CD4-positive, alpha-beta T cell treated with Interleukin-6 for 4 hours (primary cell): ENCODE measurements around the gene DDN.

Experiments
- DNase-seq: peaks from one replicate; pipeline ENCODE4 v3.0.0-alpha.2; 2020; ENCODE audit warnings: mixed read lengths

DDN gene

GRCh38 chr12:49012739-49013138, 13.6 kb upstream of the DDN start:
- no peak for DNase-seq

DNA sequence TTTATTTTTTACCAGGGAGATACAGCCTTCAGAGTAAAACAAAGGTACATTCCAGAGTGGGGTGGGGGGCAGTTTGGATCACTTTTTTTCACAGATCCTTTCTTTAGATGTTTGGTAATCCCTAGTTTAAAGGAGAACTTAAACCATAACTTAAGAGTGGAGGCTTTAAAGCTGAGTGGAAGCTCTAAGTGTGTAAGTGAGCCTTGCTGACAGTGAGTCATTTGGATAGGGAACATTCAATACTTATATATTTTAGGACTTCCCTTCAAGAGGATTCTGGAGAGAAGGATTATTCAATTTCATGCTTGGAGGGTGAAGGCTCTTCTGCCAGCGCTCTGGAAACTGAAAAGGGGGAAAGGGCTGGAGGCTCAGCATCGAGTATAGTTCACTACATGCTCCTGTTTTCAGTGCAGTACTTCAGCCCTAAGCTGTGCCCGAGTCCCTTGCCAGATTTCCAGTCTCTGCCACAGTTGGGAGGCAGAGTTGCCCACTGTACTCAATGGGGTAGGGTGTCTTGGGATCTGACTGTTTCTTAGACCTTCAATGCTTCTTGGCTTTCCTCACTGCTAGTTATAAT, 11.0 kb upstream of the DDN start:
- DNase-seq, result no peak

DNA sequence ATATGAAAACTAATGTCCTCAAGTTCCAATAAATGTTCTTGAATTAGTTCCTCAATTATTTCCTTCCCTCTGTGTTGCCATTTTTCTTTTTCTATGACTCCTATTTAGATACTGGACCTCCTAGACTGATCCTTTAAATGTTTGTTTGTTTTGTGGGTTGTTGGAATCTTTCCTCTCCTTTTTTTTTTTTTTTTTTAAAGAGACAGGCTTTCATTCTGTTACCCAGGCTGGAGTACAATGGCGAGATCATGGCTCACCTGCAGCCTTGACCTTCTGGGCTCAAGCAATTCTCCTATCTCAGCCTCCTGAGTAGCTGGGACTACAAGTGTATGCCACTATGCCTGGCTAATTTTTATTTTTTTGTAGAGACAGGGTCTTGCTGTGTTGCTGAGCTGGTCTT, 9.8 kb upstream of the DDN start:
- DNase-seq, result no peak

GRCh38 chr12:49000346-49000745, 1.2 kb upstream of the DDN start:
- DNase-seq, result no peak

GRCh38 chr12:48998497-48999353, 450 bp downstream of the DDN start:
- DNase-seq, result no peak

- no peak for DNase-seq
These were observed 1.3 kb downstream of the DDN start for GRCh38 chr12:48997719-48998496.

DNA sequence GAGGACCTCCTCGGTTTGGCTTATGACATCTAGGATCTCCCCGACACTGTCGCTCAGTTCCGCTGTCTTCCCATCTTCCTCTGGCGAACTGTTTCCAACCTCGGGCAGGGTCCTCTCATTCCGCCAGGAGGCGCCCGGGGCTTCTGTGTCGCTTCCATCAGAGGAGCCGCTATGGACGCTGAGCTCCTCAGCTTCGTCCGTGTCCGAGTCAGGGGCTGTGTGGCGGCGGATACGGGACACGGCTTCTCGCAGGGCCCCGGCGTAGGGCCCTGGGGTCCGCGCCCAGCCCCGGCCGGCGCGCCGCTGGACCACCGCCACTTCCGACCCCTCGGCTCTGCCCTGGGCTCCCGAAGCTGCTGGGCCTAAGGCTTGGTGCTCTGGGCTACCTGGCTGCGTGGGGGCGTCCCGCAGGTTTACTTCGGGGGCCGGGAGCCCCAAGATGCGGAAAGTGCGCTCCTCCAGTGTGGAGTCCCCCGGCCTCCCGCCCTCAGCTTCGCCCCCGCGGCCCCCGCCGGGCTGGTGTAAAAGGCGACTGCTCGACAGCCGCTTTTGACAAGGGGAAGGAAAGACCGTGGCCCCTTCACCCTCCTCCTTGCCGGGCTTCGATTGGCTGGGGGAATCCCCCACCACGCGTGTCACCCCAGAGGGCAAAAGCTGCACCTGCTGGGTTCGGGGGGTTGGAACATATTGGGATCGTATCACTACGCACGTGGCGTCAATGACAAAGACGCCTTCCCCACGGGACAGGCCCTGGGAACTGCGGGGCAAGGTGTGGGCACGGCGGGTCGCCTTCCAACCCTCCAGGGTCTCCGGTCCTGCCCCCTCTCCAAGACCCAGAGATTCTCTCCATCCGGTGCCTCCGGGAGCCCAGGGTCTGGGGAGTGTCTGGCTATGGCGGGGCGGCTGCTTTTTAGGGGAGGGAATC, 2.1 kb downstream of the DDN start:
- peak; percentile 73 for DNase-seq

- peak; percentile 63 for DNase-seq
These were observed 3.9 kb downstream of the DDN start for GRCh38 chr12:48995086-48995879.

DNA sequence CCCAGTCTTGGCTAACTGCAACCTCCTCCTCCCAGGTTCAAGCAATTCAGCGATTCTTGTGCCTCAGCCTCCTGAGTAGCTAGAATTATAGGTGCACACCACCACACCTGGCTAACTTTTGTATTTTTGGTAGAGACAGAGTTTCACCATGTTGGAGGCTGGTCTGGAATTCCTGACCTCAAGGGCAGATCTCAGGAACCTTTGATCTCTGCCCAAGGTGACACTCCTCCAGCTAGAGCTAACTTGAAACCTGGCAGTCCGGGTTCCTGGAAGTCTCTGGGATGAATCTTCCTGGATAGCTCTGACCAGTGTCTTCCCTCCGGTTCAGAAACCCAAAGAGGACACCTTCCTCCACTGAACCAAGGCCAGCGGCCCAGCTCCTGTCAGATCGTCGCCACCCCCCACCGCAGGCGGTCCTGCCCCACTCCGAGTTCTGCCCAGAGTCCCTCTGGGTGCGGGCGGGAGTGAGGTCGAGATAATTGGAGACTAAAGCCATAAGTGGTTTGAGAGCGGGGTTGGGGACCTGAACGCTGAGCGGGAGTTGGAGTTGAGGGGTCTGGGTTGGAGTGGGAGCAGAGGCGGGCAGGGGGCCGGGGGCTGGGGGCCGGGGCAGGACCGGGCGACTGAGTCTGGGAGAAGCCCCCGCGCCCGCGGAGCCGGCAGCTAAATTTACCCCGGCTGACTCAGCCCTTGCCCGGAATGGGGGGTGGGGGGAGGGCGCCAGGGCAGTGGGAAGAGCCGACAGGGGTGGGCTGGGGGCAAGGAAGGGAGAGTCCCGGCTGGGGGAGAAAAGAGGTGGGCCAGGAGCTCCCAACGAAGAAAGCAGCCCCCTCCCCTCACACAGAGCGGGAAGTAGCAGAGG, 4.7 kb downstream of the DDN start:
- no peak for DNase-seq

DNA sequence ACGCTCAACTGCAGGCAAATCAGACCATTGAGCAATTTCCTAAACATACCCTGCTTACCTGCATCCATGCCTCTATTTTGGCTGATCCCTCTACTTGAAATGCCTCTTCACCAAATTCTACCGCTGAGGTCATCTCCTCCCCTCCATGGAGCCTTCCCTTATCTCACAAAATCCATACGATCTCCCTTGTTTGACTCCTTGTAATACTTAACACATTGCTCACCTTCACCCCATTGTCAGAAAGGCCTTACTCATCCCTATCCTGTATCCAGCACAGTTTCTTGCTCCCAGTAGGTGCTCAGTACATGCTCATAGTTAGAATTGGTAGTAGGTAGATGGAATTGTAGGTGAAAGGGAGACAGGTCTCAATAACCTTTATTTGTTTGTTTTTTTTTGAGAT, 5.4 kb downstream of the DDN start:
- no peak for DNase-seq

DNA sequence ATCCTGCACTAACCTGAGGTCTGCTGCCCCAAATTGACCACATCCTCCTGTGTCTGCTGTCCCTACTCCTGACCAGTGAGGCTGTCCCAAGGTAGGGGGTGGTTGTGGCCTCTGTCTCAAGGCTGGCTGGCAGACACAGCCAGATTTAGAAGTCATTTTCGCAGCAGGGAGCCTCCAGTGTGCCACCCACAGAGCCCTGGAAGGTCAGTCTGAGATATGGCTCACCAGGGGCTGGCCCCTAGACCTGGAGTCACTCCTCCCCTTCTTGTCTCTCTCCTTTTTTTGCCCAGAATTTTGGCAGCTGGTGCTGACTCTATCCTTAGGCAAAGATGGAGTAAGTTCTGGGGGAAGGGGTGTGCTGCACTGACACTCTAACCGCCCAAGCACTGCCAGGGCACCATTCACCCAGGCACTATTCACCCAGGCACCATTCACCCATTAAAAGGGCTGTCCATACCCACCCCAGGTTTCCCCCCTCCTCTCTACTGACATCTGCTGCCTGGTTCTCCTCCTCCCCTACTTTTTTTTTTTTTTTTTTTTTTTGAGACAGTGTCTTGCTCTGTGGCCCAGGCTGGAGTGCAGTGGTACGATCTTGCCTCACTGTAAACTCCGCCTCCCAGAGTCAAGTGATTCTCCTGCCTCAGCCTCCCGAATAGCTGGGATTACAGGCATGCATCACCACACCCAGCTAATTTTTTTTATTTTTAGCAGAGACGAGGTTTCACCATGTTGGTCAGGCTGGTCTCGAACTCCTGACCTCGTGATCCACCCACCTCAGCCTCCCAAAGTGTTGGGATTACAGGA, 7.7 kb downstream of the DDN start:
- no peak for DNase-seq

DNA sequence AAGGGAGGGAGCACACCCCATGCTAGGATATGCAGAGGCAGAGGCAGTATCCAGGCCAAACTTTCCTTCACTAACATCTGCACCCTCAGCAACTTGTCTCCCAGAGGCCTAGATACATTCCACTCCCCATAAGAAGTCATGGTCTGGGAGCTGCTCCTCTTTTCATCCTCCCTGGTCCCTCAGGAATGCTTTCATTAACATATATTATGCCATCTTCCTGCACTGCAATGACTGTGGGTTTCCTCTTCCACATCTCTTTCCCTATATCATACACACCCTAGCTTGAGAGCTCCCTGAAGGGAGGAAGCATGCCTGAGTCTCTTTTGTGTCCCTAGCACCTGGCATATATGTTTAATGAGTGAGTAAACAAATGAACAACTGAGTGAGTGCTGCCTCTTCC, 8.6 kb downstream of the DDN start:
- no peak for DNase-seq

GRCh38 chr12:48988030-48988649, 11.0 kb downstream of the DDN start:
- DNase-seq, result peak; percentile 78

- DNase-seq, result no peak
These were observed 12.4 kb downstream of the DDN start for GRCh38 chr12:48986720-48987291.

- no peak for DNase-seq
These were observed 13.3 kb downstream of the DDN start for GRCh38 chr12:48985901-48986300.

- no peak for DNase-seq
These were observed 13.7 kb downstream of the DDN start for GRCh38 chr12:48985475-48985897.

DNA sequence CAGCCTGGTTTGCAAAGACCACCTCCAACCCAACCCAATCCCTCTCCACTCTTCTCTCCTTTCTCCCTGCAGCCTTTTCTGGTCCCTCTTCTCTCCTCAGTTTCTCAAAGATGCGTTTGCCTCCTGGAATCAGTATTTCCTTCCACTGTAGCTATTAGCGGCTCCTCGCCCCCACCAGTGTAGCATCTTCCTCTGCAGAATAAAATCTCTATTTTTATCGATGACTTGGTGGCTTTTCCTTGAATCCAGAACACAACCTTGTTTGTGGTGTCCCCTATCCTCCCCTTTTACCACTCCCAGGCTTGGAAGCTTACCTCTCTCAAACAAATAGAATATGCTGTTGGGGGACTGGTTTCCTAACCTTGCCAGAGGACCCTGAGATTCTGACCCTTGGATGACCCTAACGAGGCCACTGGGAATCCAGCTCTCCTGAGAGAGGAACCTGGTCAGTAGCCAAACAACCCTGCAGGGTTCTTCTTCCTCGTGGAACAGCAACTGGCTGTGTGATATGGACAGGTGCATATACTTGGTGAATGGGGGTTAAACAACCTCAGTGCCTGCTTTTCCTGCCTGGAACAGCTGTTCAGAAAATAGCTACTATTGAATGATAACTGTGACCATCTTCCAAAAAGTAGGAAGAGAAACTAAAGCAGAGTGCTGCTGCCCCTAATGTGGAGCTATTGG, 16.6 kb downstream of the DDN start:
- DNase-seq, result no peak

DNA sequence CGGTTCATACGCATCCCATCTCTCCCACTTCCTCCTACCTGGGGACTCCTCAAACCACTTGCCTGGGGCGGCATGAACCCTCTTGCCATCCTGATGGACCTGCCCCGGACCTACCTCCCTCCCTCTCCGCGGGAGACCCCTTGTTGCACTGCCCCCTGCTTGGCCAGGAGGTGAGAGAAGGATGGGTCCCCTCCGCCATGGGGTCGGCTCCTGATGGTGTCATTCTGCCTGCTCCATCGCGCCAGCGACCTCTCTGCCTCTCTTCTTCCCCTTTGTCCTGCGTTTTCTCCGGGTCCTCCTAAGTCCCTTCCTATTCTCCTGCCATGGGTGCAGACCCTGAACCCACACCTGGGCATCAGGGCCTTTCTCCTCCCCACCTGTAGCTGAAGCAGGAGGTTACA, 17.4 kb downstream of the DDN start:
- no peak for DNase-seq
